Tibial artery (tissue), 4 donors: ENCODE data around the gene SPINT2.

Source experiments
- DNase-seq, 2 donors: peaks; one replicate each; pipeline ENCODE4 v3.0.0-alpha.2; 2019
- H3K27ac ChIP-seq, 2 donors: fragments of 200-600 bp; sonication (generic) in 1 of 2; 1 replicate in 1 of 2; 2 replicates in 1 of 2; pipeline ENCODE4 v1.5.1; 2018 to 2019; ENCODE audit warnings: mild to moderate bottlenecking in 1 of 2
- H3K27me3 ChIP-seq, 2 donors: fragments of 200-600 bp; sonication (generic) in 1 of 2; one replicate each; pipeline versions ENCODE4 v1.5.1 to v1.6.0; 2016 to 2019
- H3K36me3 ChIP-seq, 3 donors: fragments of 200-600 bp; sonication (generic) in 2 of 3; one replicate each; pipeline ENCODE4 v1.5.1; 2016 to 2019; ENCODE audit warnings: mild to moderate bottlenecking in 2 of 3
- H3K4me1 ChIP-seq, 4 donors: fragments of 200-600 bp; sonication (generic) in 2 of 4; 1 replicate in 3 of 4; 2 replicates in 1 of 4; pipeline ENCODE4 v1.5.1; 2016 to 2019
- H3K4me3 ChIP-seq, 2 donors: fragments of 200-600 bp; sonication (generic) in 1 of 2; 1 replicate in 1 of 2; 2 replicates in 1 of 2; pipeline ENCODE4 v1.5.1; 2018 to 2019; ENCODE audit warnings: mild to moderate bottlenecking in 2 of 2
- H3K9me3 ChIP-seq, 3 donors: fragments of 200-600 bp; sonication (generic) in 1 of 3; one replicate each; pipeline ENCODE4 v1.5.1; 2016 to 2019
- CTCF ChIP-seq, 2 experiments: fragments of 200-600 bp in 1 of 2; fragments of 450-650 bp in 1 of 2; IDR thresholded peaks; one replicate each; pipeline ENCODE4 v1.5.1; 2017 to 2019; ENCODE audit warnings: antibody characterized with exemption in 2 of 2, mild to moderate bottlenecking in 1 of 2, moderate library complexity in 1 of 2
- intact Hi-C: fragments of 100-400 bp; cut with DNase I; formaldehyde crosslinking; loops from one replicate; pipeline ENCODE4 v1.15.0; 2023; ENCODE audit warnings: low total_unique reads

SPINT2 gene

GRCh38 chr19:38273499-38273898 is 9.1 kb downstream of the SPINT2 start:
- DNase-seq = no peak
- peaks cover 0 to 49% (median 32%) of the 10 kb centered on the region in 4 donors for H3K4me1 ChIP-seq
- no peak overlapping the region for H3K27ac ChIP-seq
- H3K9me3 ChIP-seq = no peaks in the 10 kb centered on the region
- no peak overlapping the region for H3K4me3 ChIP-seq
- H3K27me3 ChIP-seq = no peaks in the 10 kb centered on the region
- no peak for TF ChIP-seq CTCF (IDR thresholded peaks at IDR 0.05)
- intact Hi-C loops = no loop called here
- no peaks in the 10 kb centered on the region for H3K36me3 ChIP-seq

- TF ChIP-seq CTCF (IDR thresholded peaks at IDR 0.05) = no peak
- Histone ChIP-seq H3K4me3 (no peak overlapping the region), H3K27ac (peak overlapping the region in 1 of 2 donors; percentile 12), H3K4me1 (peaks cover 0 to 55% (median 33%) of the 10 kb centered on the region in 4 donors), H3K36me3 (no peaks in the 10 kb centered on the region), H3K9me3 (no peaks in the 10 kb centered on the region), H3K27me3 (no peaks in the 10 kb centered on the region)
- peak in 1 of 2 donors; percentile 48 for DNase-seq
- intact Hi-C loops = no loop called here
Measured at GRCh38 chr19:38274739-38275138, 10.4 kb downstream of the SPINT2 start.

- Histone ChIP-seq H3K9me3 (no peaks in the 10 kb centered on the region), H3K36me3 (no peaks in the 10 kb centered on the region), H3K27ac (peak overlapping the region; percentile 81 to 83), H3K27me3 (no peaks in the 10 kb centered on the region), H3K4me1 (peaks cover 0 to 51% (median 33%) of the 10 kb centered on the region in 4 donors), H3K4me3 (no peak overlapping the region)
- intact Hi-C loops = no loop called here
- DNase-seq = no peak
- no peak for TF ChIP-seq CTCF (IDR thresholded peaks at IDR 0.05)
Measured at GRCh38 chr19:38276942-38277517, 12.7 kb downstream of the SPINT2 start.

- peak overlapping the region; percentile 81 to 83 for H3K27ac ChIP-seq
- no peak for TF ChIP-seq CTCF (IDR thresholded peaks at IDR 0.05)
- no peaks in the 10 kb centered on the region for H3K36me3 ChIP-seq
- no peaks in the 10 kb centered on the region for H3K27me3 ChIP-seq
- peak overlapping the region in 1 of 2 donors; percentile 10 for H3K4me3 ChIP-seq
- no peaks in the 10 kb centered on the region for H3K9me3 ChIP-seq
- H3K4me1 ChIP-seq = peaks cover 0 to 51% (median 33%) of the 10 kb centered on the region in 4 donors
- intact Hi-C loops = no loop called here
- DNase-seq = no peak
Measured at GRCh38 chr19:38277549-38277948, 13.2 kb downstream of the SPINT2 start.

GRCh38 chr19:38277969-38278680 is 13.8 kb downstream of the SPINT2 start:
- H3K9me3 ChIP-seq = no peaks in the 10 kb centered on the region
- DNase-seq = peak in 1 of 2 donors; percentile 59
- H3K36me3 ChIP-seq = no peaks in the 10 kb centered on the region
- H3K27ac ChIP-seq = peak overlapping the region; percentile 81 to 83
- intact Hi-C loops = no loop called here
- H3K27me3 ChIP-seq = no peaks in the 10 kb centered on the region
- peak overlapping the region in 1 of 2 donors; percentile 10 for H3K4me3 ChIP-seq
- peaks cover 0 to 51% (median 33%) of the 10 kb centered on the region in 4 donors for H3K4me1 ChIP-seq
- no peak for TF ChIP-seq CTCF (IDR thresholded peaks at IDR 0.05)
